Measurements from ENCODE around the gene MAD2L1.

GRCh38 chr4:120034913-120035312 lies 31.7 kb downstream of the MAD2L1 start:
- TF ChIP-seq CTCF (IDR thresholded peaks at IDR 0.05) (no peak), POLR2A (IDR thresholded peaks at IDR 0.05) (no peak)

Data from vagina (tissue), 2 donors.